Lung (tissue), 12 donors: ENCODE measurements around the gene CEMIP. TPM values are rescaled to one million over a fixed set of nuclear protein-coding genes. Genes with fewer than 3 reads are reported as not detected.

Experiments
- ATAC-seq: fragments of 200-7000 bp; cut with Tn5 transposase; one replicate; pipeline ENCODE4 v1.9.1; 2020; ENCODE audit warnings: moderate number of reproducible peaks; ENCODE audit not compliant: insufficient read depth, low FRiP score
- DNase-seq, 3 donors: peaks; one replicate each; pipeline ENCODE4 v3.0.0-alpha.2; 2013 to 2017
- H3K27ac ChIP-seq, 2 donors: one replicate each; pipeline ENCODE4 v1.5.1; 2013; ENCODE audit warnings: mild to moderate bottlenecking in 2 of 2, moderate library complexity in 2 of 2, control low read depth in 1 of 2, inconsistent platforms in 1 of 2, low read depth in 1 of 2, low read length in 1 of 2
- H3K27me3 ChIP-seq, 3 donors: one replicate each; pipeline ENCODE4 v1.5.1; 2013; ENCODE audit warnings: low read length in 2 of 3; ENCODE audit not compliant: control insufficient read depth in 3 of 3, insufficient read depth in 3 of 3
- H3K36me3 ChIP-seq, 4 donors: one replicate each; pipeline ENCODE4 v1.5.1; 2013; ENCODE audit warnings: low read length in 4 of 4, mild to moderate bottlenecking in 1 of 4, moderate library complexity in 1 of 4; ENCODE audit not compliant: control insufficient read depth in 4 of 4, insufficient read depth in 4 of 4
- H3K4me1 ChIP-seq, 5 donors: one replicate each; pipeline ENCODE4 v1.5.1; 2013; ENCODE audit warnings: low read length in 5 of 5, mild to moderate bottlenecking in 2 of 5, moderate library complexity in 1 of 5; ENCODE audit not compliant: control insufficient read depth in 5 of 5, insufficient read depth in 5 of 5
- H3K4me3 ChIP-seq: one replicate; pipeline ENCODE4 v1.5.1; 2013; ENCODE audit warnings: mild to moderate bottlenecking, control low read depth, moderate library complexity
- H3K9ac ChIP-seq, 2 donors: one replicate each; pipeline ENCODE4 v1.5.1; 2013; ENCODE audit warnings: low read length in 2 of 2, control low read depth in 1 of 2; ENCODE audit not compliant: insufficient read depth in 1 of 2
- H3K9me3 ChIP-seq, 4 donors: one replicate each; pipeline ENCODE4 v1.5.1; 2013; ENCODE audit warnings: low read length in 3 of 4, mild to moderate bottlenecking in 1 of 4, moderate library complexity in 1 of 4; ENCODE audit not compliant: control insufficient read depth in 4 of 4, insufficient read depth in 3 of 4
- CTCF ChIP-seq: IDR thresholded peaks from 2 replicates; pipeline ENCODE4 v1.5.1; 2012; ENCODE audit warnings: mild to moderate bottlenecking; ENCODE audit errors: control extremely low read depth, extremely low read depth
- WGBS, 2 donors: extraction: QIAGEN DNeasy Blood & Tissue Kit; methylation state at CpG; one replicate each; pipeline ENCODE4 v1.1.7; 2013; 5-methylcytosine and 5-hydroxymethylcytosine counted together
- polyA plus RNA-seq, 2 donors: library from polyadenylated mRNA; stranded (reverse); fragments of 200-250 nt; gene quantifications; one replicate each; pipeline ENCODE4 v1.2.1, GENCODE V29; 2013
- total RNA-seq, 2 donors: library from RNA; depleted of rRNA in 1 of 2; stranded (reverse); fragments of >200 nt in 1 of 2; gene quantifications; one replicate each; pipeline ENCODE4 v1.2.1, GENCODE V29; 2014 to 2021
- donor health status: control.
- donor health status: control.
- donor health status: Bipolar disorder and iron deficiency.
- donor health status: healthy.
- donor health status: DM: yes; HTN: yes; CAD: no.

Gene CEMIP
- total and polyA plus RNA-seq, 4 donors: 1.9 to 32.0 (median 3.9) TPM

GRCh38 chr15:80811781-80812315 lies 32.7 kb downstream of the CEMIP start:
- Histone ChIP-seq H3K27ac (no peak overlapping the region), H3K9ac (no peak overlapping the region), H3K27me3 (no peaks in the 10 kb centered on the region), H3K9me3 (no peaks in the 10 kb centered on the region), H3K4me1 (no peaks in the 10 kb centered on the region), H3K4me3 (no peak overlapping the region), H3K36me3 (peaks cover 0 to 1% (median 0%) of the 10 kb centered on the region in 4 donors)
- 72 to 78% methylated on average over 9 of the region's 9 CpGs for WGBS, 2 donors
- no peak for ATAC-seq
- no peak for DNase-seq
- no peak for TF ChIP-seq CTCF

- H3K4me1 ChIP-seq: peaks cover 0 to 1% (median 0%) of the 10 kb centered on the region in 5 donors
- no peak for DNase-seq
- whole genome bisulfite sequencing, 2 donors: 95% methylated on average over 4 of the region's 4 CpGs
- ATAC-seq: no peak
- no peak for TF ChIP-seq CTCF
- H3K9ac ChIP-seq: no peak overlapping the region
- H3K27me3 ChIP-seq: no peaks in the 10 kb centered on the region
- H3K27ac ChIP-seq: no peak overlapping the region
- peaks cover 0 to 1% (median 0%) of the 10 kb centered on the region in 4 donors for H3K36me3 ChIP-seq
- no peak overlapping the region for H3K4me3 ChIP-seq
- H3K9me3 ChIP-seq: peaks cover 0 to 2% (median under 1%) of the 10 kb centered on the region in 4 donors
Measured at GRCh38 chr15:80815106-80815505, 35.9 kb downstream of the CEMIP start.

GRCh38 chr15:80816049-80816653 lies 37.0 kb downstream of the CEMIP start:
- ATAC-seq (no peak), DNase-seq (no peak)
- Histone ChIP-seq H3K9ac (no peak overlapping the region), H3K4me3 (no peak overlapping the region), H3K9me3 (peaks cover 0 to 2% (median under 1%) of the 10 kb centered on the region in 4 donors), H3K4me1 (peaks cover 0 to 1% (median 0%) of the 10 kb centered on the region in 5 donors), H3K27me3 (no peaks in the 10 kb centered on the region), H3K36me3 (peaks cover 0 to 1% (median 0%) of the 10 kb centered on the region in 4 donors), H3K27ac (no peak overlapping the region)
- 78 to 85% methylated on average over 3 of the region's 3 CpGs for WGBS, 2 donors
- TF ChIP-seq CTCF: no peak
